Non-pigmented ciliary epithelial cell (primary cell): ENCODE measurements around the gene MED13L.

ENCODE experiments used
- DNase-seq: peaks from one replicate; pipeline ENCODE4 v3.0.0-alpha.2; 2010; ENCODE audit warnings: low read depth

Gene MED13L

DNA sequence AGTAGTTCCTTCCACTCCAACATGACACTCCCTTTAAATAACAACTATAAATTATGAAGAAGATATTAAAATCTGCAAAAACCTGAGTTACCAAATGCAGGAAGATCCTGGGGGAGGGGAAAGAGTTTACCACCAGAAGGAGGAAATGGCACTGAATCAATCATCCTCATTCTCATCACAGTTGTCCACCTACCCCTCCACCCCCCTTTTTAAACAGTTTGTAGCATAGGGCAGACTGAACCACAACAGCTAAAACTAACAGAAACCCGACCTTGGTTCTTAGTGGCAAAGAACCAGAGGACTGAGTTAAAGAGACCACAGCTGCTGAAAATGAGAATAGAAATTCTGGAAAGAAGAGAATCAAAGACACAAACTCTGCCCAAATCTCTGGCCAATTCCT lies 189.5 kb downstream of the MED13L start:
- DNase-seq: no peak

- no peak for DNase-seq
These were observed 190.1 kb downstream of the MED13L start for GRCh38 chr12:116087399-116087798.

DNA sequence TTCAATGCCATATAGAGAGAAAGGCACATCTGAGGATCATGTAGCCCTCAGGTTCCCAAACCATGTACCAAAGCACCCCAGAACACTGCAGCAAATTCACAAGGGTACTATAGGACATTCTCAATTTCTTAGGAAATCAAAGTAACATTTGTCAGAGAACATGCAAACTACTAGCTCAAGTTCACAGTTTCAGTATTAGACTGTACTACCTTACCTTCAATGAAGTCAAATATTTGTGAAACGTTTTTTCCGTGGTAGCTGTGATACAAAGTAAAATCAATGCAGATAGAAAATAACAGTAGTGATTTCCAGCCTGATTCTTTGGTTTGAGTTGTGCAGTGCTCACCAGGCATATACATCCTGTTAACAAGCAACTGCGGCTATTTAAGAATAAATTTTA lies 197.1 kb downstream of the MED13L start:
- DNase-seq: no peak

GRCh38 chr12:116078396-116078795 lies 199.1 kb downstream of the MED13L start:
- no peak for DNase-seq

- DNase-seq: no peak
These were observed 200.1 kb downstream of the MED13L start for GRCh38 chr12:116077431-116077830.

DNA sequence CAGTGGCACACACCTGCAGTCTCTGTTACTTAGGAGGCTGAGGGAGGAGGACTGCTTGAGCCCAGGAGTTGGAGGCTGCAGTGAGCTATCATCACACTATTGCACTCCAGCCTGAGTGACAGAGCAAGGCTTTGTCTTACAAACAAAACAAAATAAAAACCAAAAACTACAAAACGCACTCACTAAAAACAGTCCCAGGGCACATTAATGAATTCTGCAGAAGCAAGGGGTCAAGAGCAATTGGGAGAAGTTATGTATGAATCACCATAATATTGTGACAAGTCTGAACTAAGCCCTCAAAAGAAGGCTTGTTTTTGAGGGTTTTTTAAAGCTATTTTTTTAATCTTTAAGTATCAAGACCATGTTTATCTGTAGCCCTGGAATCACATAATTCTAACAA lies 201.1 kb downstream of the MED13L start:
- no peak for DNase-seq

- no peak for DNase-seq
These were observed 202.8 kb downstream of the MED13L start for GRCh38 chr12:116074686-116075085.

- no peak for DNase-seq
These were observed 205.8 kb downstream of the MED13L start for GRCh38 chr12:116071555-116072230.

DNA sequence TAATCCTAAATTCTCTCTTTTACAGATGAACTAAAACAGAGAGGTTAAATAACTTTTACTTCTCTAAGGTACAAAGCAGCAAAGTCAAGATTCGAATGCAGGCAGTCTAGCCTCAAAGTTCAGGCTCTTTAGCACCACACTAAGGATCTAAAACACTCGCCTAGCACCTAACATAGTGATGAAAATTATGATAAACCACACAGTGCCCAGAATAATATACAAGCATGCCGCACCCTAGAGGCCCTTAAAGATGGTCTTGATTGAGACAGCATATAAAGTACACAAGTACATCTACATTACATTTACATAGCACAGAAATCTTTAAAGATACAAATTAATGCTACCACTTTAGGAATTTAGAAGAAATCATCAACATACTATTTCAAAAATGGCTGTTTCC lies 207.0 kb downstream of the MED13L start:
- no peak for DNase-seq

GRCh38 chr12:116069943-116070342 lies 207.6 kb downstream of the MED13L start:
- DNase-seq: no peak

- no peak for DNase-seq
These were observed 208.6 kb downstream of the MED13L start for GRCh38 chr12:116068853-116069252.

DNA sequence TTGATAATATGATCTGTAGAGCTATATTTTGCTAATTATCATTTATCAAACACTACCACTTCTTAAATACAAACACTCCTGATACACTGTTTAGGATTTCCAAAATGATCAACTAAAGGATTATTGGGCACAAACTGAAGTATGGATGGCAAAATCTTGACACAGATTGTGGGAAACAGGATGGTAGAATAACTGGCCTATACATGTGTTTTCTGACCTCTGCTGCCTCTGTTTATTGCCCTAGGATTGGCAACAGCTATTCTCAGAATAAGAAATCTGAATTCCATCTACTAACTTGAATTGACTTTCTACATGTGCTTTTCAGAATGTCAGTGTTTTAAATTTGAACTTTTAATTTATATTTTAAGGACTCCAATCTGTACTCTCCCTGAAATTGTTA lies 209.1 kb downstream of the MED13L start:
- no peak for DNase-seq

DNA sequence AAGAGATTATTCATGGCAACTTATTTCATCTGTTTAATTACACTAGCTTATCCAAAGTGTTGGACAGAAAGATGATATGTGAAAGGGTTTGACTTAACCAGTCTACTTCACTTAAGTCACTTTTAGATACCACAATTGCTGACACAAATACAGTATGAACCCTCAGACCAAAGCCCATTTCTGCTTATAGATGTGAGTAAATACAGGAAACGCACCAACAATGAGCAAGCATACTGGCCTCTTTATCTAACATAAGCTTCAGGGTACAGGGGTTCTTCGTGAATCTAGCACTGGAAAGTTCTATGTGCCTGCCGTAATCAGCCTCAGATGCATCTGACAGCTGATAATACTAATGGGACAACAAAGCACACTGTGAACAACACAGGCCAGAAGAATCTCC lies 209.6 kb downstream of the MED13L start:
- DNase-seq: no peak

- DNase-seq: no peak
These were observed 210.9 kb downstream of the MED13L start for GRCh38 chr12:116066381-116067230.

DNA sequence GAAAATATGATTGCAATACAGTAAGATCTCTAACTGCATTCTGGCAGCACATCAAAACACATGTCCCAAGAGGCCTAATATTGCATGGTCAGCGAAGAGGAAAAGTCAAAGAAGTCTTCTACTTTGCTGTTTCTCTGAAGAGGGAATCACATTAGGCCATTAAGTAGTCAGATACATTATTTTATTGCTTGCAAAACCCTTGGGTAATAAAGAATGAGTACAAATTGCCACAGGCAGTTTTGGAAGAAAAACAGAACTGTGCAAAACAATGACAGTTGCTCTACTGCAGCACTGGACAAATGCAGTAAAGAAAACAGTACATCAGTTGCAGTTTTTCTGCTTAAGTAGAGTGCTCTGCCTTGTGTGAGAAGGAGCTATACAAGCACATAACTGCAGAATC lies 211.9 kb downstream of the MED13L start:
- DNase-seq: no peak

DNA sequence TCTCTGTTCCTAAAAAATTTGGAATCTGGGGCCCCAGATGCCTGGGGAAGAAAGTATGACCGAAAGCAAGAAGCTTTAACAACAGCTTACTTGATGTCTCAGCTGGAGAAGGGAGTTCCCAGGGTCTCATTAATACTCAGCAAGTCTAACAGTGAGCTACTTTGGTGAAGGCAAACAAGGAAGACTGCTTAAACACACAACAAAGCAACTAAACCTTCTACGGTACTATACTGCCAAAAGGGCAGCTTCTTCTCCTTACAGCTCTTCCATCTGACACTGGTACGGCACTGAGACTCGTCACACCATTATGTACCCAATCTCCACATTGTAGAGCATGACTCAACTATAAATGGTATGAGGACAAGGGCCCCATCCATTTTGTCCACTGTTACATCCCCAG lies 213.0 kb downstream of the MED13L start:
- no peak for DNase-seq

DNA sequence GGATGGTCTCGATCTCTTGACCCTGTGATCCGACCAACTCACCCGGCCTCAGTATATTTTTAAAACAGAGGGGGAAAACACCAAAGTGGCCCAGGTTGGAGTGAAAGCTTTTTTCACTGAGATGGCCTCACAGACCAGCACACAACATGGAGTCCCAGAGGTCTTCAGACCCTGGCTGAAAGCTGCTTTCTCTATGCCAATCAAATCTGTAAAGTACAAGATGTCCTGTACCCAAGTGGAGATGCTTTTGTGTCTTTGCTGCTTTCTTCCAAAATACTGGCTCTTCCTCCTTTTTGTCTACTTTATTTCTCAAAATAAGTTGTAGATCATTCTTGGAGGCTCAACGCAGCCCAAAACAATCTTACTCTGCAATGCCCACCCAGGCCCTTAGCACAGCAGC lies 214.8 kb downstream of the MED13L start:
- no peak for DNase-seq

GRCh38 chr12:116060764-116061163 lies 216.7 kb downstream of the MED13L start:
- DNase-seq: no peak

- no peak for DNase-seq
These were observed 217.6 kb downstream of the MED13L start for GRCh38 chr12:116059904-116060303.

GRCh38 chr12:116058574-116058973 lies 218.9 kb downstream of the MED13L start:
- DNase-seq: no peak

GRCh38 chr12:116057356-116057755 lies 220.1 kb downstream of the MED13L start:
- DNase-seq: no peak

- no peak for DNase-seq
These were observed 221.4 kb downstream of the MED13L start for GRCh38 chr12:116055895-116056607.

- no peak for DNase-seq
These were observed 223.2 kb downstream of the MED13L start for GRCh38 chr12:116054280-116054679.
